Stimulated activated CD4-positive, alpha-beta T cell treated with anti-CD3 and anti-CD28 coated beads, Interleukin-12 subunit alpha, Interleukin-12 subunit beta, amount 100 ng/mL, for 4 hours (primary cell): Measurements from ENCODE around the gene FDX1.

Source experiments
- DNase-seq: peaks from one replicate; pipeline ENCODE4 v3.0.0-alpha.2; 2020

The FDX1 gene

DNA sequence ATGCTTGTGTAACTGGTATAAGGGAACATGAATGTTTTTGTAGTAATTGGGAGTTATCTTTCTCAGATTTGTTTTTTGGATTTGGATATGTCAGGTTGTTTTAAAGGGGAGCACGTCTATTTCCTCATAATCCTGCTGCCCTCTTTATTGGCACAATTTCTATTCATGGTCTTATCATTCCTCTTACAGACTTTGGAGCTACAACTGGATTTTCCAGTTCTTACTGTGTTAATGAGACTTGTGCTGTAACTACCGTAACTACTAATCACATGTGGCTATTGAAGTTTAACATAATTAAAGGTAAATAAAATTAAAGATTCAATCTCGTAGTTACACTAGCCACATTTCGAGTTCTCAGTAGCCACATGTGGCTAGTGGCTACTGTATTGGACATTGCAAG lies 1.9 kb downstream of the FDX1 start:
- DNase-seq, result no peak

DNA sequence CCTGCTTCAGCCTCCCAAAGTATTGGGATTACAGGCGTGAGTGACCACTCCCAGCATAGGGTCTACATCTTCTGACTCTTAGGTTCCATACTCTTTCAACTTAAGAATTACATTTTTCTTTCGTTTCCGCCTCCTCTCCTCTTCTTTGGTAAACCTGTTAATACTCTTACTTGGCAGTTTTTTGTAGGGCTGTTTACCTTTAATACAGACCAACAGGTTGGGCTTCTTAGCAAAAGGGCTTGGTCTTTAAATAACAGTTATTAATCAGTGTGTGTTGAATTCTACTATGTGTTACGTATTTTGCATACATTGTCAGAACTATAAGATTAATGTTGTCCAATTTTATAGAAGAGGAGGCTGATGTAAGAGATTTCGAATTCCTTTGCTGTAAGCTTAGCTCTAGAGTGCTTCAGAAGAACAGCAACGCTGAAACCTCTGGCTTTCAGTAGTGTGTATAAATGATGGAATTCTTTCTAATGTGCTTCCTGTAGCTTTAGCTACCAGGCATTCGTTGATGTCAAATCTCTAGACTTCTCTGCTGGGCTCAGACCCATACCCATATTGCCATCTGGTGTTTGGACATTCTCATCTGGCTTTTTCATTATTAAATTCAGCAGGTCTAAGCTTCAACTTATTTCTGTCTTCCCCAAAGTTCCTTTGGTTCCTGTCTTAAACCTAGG lies 3.1 kb downstream of the FDX1 start:
- no peak for DNase-seq

DNA sequence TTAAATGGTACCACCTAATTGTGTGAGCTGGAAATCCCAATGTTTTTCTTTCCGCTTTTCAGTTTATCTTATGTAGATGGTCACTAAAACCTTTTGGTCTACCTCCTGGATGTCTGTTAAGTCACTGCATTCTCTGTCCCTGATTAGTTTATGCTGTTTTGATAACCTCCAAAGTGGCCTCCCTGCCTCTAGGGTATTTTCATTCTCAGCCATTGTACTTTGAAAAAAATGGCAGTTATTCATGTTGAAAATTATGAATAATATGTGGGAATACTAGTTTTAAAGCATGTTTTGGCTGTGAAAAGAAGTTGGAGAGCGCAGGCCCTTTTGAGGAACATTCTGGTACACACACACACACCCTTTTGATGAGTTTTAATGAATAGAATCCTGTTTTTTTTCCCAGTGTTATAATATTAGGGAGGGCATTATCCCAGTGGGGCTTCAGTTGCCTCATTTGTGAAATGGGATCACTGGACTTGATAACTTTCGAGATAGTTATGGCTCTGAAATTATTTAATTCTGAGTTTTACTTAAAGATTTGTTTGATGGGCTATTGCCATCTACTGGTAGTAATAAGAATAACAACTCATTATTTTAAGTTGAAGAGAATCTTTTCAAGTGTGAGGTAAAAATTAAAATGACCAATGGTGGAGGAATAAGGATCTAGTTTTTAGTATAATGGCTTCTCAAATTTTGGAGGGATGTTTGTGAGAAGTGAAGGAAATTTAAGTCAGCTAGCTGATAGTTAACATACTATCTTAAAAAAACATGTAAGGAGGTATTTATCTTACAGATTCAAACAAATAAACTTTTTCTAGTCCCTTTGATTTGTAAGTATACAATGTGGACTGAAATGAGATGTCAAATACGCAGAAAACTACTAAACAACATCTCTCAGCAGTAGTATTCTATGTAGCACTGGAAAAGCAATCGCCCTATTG lies 3.9 kb downstream of the FDX1 start:
- no peak for DNase-seq

DNA sequence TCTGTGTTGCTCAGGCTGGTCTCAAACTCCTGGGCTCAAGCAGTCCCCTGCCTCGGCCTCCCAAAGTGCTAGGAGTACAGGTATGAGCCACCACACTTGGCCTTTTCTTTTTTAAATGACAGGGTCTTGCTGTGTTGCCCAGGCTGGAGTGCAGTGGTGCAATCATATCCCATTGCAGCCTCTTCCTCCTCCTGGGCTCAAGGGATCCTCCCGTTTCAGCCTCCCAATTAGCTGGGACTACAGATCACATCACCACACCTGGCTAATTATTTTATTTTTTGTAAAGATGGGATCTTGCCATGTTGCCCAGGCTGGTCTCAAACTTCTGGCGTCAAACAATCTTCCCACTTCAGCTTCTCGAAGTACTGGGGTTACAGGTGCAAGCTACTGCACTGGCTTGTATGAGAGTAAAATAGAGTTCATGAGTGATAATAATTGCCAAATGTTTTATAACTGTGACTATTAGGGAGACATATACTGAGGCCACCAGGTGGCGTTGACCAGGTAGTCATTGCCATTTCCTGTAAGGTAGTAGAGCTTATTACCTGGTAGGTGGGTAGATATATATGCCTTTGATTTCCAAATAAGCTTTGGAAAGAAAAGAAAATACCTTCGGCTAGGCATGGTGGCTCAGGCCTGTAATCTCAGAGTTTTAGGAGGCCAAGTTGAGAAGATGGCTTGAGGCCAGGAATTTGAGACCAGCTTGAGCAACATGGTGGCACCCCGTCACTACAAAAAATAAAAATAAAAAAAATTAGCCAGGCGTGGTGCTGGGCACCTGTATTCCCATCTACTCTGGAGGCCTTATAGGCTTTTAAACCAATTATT lies 5.4 kb downstream of the FDX1 start:
- DNase-seq, result no peak

GRCh38 chr11:110435780-110436717 lies 6.3 kb downstream of the FDX1 start:
- no peak for DNase-seq

DNA sequence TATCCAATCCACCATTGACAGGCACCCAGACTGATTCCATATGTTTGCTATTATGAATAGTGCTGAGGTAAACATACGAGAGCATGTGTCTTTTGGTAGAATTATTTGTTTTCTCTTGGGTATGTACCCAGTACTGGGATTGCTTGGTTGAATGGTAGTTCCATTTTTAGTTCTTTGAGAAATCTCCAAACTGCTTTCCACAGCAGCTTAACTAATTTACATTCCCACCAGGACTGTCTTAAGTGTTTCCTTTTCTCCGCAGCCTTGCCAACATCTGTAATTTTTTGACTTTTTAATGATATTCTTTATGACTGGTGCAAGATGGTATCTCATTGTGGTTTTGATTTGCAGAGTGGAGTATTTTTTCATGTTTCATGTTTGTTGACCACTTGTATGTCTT lies 8.3 kb downstream of the FDX1 start:
- no peak for DNase-seq

DNA sequence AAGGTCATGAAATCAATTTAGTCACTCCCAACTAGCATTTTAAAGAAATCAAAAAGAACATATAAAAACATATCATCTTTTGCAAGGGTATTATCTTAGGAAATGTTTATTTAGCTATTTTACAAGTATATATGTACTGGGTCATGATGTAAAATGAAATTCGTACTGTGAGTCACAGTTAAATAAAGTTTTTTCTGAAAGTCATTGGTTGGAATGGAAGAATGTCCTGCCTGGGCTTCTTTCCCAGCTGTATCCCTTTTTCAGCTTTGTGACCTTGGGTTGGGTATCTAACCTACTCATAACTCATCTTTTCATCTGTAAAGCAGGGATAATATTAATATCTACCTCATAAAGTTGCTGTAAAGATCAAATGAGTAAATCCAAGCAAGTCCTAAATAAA lies 15.7 kb downstream of the FDX1 start:
- no peak for DNase-seq

DNA sequence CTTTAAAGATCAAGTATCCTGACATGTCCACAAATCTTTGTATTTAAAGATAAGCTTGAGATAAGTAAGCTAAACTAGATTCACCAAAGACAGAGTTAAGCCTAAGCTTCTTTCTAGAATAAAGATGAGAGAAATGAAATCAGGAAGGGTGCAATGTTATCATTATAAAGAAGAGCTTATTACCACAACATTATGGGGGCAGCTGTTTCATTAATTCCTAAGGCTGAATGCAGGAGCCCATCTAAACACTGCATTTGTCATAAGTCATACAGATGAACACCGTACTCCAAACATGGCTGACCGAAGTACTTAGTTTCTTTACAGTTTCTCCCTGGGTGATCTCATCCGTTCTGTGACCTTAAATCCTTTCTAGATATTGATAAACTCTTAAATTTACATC lies 16.3 kb downstream of the FDX1 start:
- no peak for DNase-seq

GRCh38 chr11:110446594-110446993 lies 16.8 kb downstream of the FDX1 start:
- DNase-seq, result no peak

DNA sequence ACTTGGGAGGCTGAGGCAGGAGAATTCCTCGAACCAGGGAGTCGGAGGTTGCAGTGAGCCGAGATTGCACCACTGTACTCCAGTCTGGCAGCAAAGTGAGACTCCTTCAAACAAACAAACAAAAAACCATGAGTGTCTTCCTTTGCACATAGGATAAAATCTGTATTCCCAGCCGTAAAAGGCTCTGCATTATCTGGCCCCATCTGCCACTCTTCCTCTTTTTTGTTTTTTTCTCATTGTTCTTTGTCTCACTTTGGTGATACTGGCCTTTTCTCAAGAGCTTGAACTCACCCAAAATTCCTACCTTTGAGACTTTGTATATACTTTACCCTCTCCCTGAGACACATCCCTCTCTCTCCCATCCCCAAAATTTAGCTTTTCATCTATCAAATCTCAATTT lies 17.6 kb downstream of the FDX1 start:
- DNase-seq, result no peak

DNA sequence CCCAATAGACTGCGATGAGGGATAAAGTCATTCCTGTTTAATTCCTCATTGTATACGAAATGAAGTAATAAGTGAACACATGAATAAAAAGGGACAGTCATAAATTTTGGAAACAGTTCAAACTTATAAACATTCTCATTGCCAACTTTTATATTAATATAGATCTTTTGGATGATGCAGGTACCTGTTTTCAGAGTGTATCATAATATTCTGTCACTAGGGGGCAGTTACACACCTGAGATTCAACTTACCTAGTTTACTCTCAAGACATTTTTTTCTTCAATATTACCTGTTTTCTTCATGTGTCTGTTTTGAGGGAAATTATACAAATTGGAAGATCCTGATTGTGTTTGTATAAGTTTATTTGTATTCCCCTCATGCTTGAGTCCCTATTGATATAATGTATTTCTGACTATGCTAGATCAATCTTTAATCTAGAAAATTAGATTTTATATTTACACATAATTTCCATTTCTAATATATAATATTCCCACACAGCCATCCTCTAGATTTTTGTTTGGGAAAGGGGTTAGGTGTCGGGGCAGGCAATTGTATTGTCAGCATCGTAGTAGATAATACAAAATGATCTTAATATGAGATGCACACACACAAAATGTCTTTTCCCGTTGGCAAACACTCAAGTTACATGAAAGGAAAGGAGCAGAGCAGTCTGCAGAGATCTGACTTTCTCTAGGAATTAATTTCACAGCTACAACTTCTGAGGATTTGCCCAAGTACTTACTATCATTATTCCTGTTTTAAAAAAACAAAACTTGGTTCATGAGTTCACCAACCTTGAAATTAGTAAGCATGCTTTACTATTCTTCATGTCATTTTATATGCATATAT lies 18.4 kb downstream of the FDX1 start:
- no peak for DNase-seq

- DNase-seq, result no peak
These were observed 20.5 kb downstream of the FDX1 start for GRCh38 chr11:110450246-110450645.

DNA sequence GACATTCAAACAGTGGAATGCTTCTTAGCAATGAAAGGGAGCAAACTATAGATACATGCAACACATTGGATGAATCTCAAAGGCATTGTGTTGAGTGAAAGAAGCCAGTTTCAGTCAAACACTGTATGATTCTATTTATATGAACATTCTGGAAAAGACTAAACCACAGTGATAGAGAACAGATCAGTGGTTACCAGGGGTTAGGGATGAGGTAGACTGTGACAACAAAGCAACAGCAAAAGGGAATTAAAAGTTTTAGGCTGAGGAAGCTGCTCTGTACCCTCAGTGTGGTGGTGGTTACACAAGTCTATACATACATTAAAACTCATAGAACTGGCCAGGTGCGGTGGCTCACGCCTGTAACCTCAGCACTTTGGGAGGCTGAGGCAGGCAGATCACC lies 23.0 kb downstream of the FDX1 start:
- DNase-seq, result no peak

GRCh38 chr11:110453684-110454354 lies 24.1 kb downstream of the FDX1 start:
- DNase-seq, result no peak

DNA sequence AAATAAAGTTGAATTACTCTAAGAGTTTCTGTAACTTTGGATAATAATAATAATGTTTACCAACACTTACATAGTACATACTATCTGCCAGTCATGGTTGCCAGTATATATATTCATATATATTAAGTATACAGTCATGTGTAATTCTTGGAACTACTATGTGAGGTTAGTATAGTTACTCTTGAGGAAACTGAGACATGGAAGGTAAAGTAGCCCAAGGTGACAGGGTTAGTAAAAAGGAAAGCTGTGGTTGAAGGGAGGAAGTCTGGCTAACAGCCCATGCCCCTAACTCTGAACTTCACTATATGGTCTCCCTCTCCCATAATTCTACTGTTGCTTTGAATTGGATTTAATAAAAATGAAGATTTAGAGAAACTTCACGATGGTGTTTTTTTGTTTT lies 24.9 kb downstream of the FDX1 start:
- no peak for DNase-seq

- no peak for DNase-seq
These were observed 26.0 kb downstream of the FDX1 start for GRCh38 chr11:110455718-110456117.

GRCh38 chr11:110463153-110463552 lies 33.4 kb downstream of the FDX1 start:
- DNase-seq, result no peak

DNA sequence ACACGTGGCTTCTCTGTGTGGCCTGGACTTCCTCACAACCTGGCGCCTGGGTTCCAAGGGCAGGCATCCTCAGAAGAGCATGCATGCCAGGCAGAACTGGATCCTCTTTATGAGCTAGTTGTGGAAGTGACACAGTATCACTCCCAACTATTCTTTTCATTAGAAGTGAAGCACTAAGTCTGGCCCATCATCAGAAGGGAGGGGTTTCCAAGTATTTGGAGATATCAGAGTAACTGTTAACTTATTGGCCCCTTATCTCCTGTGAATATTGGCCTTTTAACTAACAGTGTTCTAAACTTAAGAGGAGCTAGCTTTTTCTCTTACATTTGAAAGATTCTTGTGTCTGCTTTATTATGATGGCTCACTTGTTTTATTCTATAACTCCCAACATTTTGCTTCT lies 35.5 kb downstream of the FDX1 start:
- no peak for DNase-seq

DNA sequence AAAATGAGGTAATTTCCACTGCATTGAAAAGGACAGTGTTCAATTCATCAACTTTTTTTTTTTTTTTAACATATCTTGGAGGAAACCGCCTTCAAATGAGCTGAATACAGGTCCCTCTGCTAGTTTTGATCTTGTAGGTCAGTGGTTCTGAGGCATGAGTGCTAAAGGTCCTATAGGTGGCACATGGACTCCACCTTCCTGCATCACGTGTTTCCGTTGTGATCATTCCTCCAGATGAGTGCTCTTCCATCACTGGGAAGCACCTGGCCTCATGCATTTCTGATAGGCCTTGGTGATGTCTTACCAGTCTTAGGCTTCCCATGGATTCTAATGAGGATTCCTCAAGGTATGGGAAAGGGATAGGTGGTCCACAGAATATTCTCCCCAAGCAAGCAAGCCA lies 37.8 kb downstream of the FDX1 start:
- no peak for DNase-seq

DNA sequence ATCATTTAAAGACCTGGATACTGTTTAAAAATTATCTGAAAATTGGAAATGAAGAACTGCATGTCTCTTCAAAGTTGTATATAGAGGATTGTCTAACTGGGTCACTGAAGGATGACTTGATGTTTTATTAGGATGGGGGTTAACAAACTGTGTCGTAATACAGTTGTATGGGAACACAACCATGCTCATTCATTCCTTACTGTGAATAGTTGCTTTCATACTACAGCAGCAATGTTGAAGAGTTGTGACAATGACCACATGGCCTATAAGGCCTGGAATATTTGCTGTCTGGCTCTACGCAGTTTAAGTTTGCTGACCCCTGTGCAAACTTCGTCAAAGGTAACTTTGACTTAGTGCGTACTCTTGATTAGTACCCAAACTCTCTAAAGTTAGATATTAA lies 38.4 kb downstream of the FDX1 start:
- no peak for DNase-seq

DNA sequence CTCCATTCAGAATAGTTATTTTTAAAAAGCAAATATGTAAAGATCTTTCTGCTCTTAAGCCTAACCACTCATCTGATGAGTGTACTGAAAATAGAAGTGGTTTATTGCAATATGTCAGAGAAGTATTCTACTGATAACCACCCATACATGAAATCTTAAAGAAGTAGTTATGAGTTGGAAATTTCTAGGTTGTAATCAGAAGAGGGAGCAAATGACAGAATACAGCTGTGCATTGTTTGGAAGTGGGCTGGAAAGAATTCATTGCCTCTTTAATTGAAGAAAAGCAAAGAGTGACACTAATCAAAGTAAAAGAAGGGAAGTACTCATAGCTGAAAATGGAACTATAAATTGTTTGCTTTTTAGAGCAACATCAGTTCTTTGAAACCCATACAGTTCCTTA lies 39.4 kb downstream of the FDX1 start:
- no peak for DNase-seq
